Measurements from ENCODE around the gene IPP.

DNA sequence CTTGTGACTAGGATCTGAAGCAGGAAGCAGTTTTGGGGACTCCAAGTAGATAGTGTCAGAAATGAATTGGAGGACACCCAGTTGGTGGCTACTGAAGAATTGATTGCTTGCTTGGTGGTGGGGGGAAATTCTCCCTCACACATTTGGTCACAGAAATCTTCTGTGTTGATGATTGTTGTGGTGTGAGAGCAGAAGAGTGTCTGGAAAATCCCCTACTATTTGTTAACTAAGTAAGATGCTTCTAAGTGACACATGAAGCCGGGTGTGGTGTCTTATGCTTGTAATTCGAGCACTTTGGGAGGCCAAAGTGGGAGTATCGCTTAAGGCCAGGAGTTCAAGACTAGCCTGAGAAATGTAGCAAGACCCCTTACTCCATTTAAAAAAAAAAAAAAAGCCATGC, 22.5 kb upstream of the IPP start:
- TF ChIP-seq EP300 (IDR thresholded peaks at IDR 0.05) = no peak
- TF ChIP-seq POLR2AphosphoS5 (IDR thresholded peaks at IDR 0.05) = no peak

Measured in suprapubic skin (tissue), 4 donors.